SH-SY5Y (cell line): ENCODE measurements around the gene CBY2.

Source experiments
- GATA2 ChIP-seq: IDR thresholded peaks from 2 replicates; pipeline ENCODE4 v1.6.1; 2011; ENCODE audit warnings: mild to moderate bottlenecking, low read depth, low read length
- GATA3 ChIP-seq: IDR thresholded peaks from 2 replicates; pipeline ENCODE4 v1.6.1; 2011; ENCODE audit warnings: low read depth, mild to moderate bottlenecking, low read length, moderate library complexity

The CBY2 gene

GRCh38 chr13:45702088-45702487 is at the start of gene CBY2:
TSS of gene CBY2 (plus strand) at chr13:45702320. CDS start at chr13:45702391, 71 bp downstream.
- TF ChIP-seq GATA2 (no peak), GATA3 (no peak)

- TF ChIP-seq GATA3 (no peak), GATA2 (no peak)
These were observed 47.3 kb upstream of the CBY2 start for GRCh38 chr13:45654633-45655349.

- TF ChIP-seq GATA2 = no peak
- TF ChIP-seq GATA3 = no peak
These were observed 43.4 kb upstream of the CBY2 start for GRCh38 chr13:45658586-45659235.

- TF ChIP-seq GATA2 = no peak
- TF ChIP-seq GATA3 = no peak
These were observed 42.6 kb upstream of the CBY2 start for GRCh38 chr13:45659536-45659935.

GRCh38 chr13:45662162-45662561 is 40.0 kb upstream of the CBY2 start:
- TF ChIP-seq GATA2 = no peak
- no peak for TF ChIP-seq GATA3

GRCh38 chr13:45670189-45670885 is 31.8 kb upstream of the CBY2 start:
- TF ChIP-seq GATA3 = no peak
- TF ChIP-seq GATA2 = no peak

- TF ChIP-seq GATA3 (no peak), GATA2 (no peak)
These were observed 27.2 kb upstream of the CBY2 start for GRCh38 chr13:45674908-45675307.

GRCh38 chr13:45678282-45678681 is 23.8 kb upstream of the CBY2 start:
- no peak for TF ChIP-seq GATA3

GRCh38 chr13:45681113-45681512 is 21.0 kb upstream of the CBY2 start:
- TF ChIP-seq GATA3 (no peak), GATA2 (no peak)

- TF ChIP-seq GATA3 = no peak
- no peak for TF ChIP-seq GATA2
These were observed 19.6 kb upstream of the CBY2 start for GRCh38 chr13:45682494-45683008.

- no peak for TF ChIP-seq GATA2
- no peak for TF ChIP-seq GATA3
These were observed 18.4 kb upstream of the CBY2 start for GRCh38 chr13:45683701-45684100.

GRCh38 chr13:45688577-45688976 is 13.5 kb upstream of the CBY2 start:
- TF ChIP-seq GATA3 = no peak
- TF ChIP-seq GATA2 = no peak

GRCh38 chr13:45690636-45691035 is 11.5 kb upstream of the CBY2 start:
- TF ChIP-seq GATA2 (no peak), GATA3 (no peak)

GRCh38 chr13:45691251-45691650 is 10.9 kb upstream of the CBY2 start:
- TF ChIP-seq GATA2 = no peak
- no peak for TF ChIP-seq GATA3

GRCh38 chr13:45691667-45692066 is 10.5 kb upstream of the CBY2 start:
- TF ChIP-seq GATA3 = no peak
- no peak for TF ChIP-seq GATA2

GRCh38 chr13:45695198-45695730 is 6.9 kb upstream of the CBY2 start:
- no peak for TF ChIP-seq GATA3
- no peak for TF ChIP-seq GATA2
